Duodenal mucosa (tissue), 2 donors: ENCODE results near the gene PDPR.
"Not testable (repeated sequence)": the region's sequence is repeated elsewhere in the genome, so short reads cannot be mapped to it uniquely, and the experiment has no call there.

Experiments
- H3K27ac ChIP-seq: one replicate; pipeline ENCODE4 v1.7.0; 2013; ENCODE audit warnings: low read depth, low read length
- H3K27me3 ChIP-seq, 2 donors: one replicate each; pipeline ENCODE4 v1.7.0; 2013; ENCODE audit warnings: low read length in 2 of 2, control low read depth in 1 of 2; ENCODE audit not compliant: insufficient read depth in 2 of 2, control insufficient read depth in 1 of 2
- H3K36me3 ChIP-seq, 2 donors: one replicate each; pipeline ENCODE4 v1.7.0; 2013; ENCODE audit warnings: low read length in 2 of 2, control low read depth in 1 of 2; ENCODE audit not compliant: insufficient read depth in 2 of 2, control insufficient read depth in 1 of 2
- H3K4me1 ChIP-seq, 2 donors: one replicate each; pipeline ENCODE4 v1.7.0; 2013; ENCODE audit warnings: low read length in 2 of 2, control low read depth in 1 of 2; ENCODE audit not compliant: insufficient read depth in 2 of 2, control insufficient read depth in 1 of 2
- H3K4me3 ChIP-seq, 2 donors: one replicate each; pipeline ENCODE4 v1.7.0; 2013; ENCODE audit warnings: low read length in 2 of 2, low read depth in 1 of 2
- H3K9ac ChIP-seq, 2 donors: one replicate each; pipeline ENCODE4 v1.7.0; 2013; ENCODE audit warnings: low read length in 2 of 2, low read depth in 1 of 2
- H3K9me3 ChIP-seq, 2 donors: one replicate each; pipeline ENCODE4 v1.7.0; 2013; ENCODE audit warnings: low read length in 2 of 2, control low read depth in 1 of 2; ENCODE audit not compliant: control insufficient read depth in 1 of 2

The PDPR gene

GRCh38 chr16:70127706-70128105 lies 13.6 kb downstream of the PDPR start:
- not testable (repeated sequence) for H3K9me3 ChIP-seq, H3K27me3 ChIP-seq, H3K4me3 ChIP-seq, H3K4me1 ChIP-seq, H3K9ac ChIP-seq, H3K27ac ChIP-seq
- H3K36me3 ChIP-seq, result peaks cover 4 to 65% of the 10 kb centered on the region in 2 donors

- H3K27ac ChIP-seq, H3K27me3 ChIP-seq, H3K9me3 ChIP-seq, H3K4me1 ChIP-seq, H3K9ac ChIP-seq, H3K4me3 ChIP-seq: not testable (repeated sequence)
- peaks cover 4 to 62% of the 10 kb centered on the region in 2 donors for H3K36me3 ChIP-seq
Measured at GRCh38 chr16:70128844-70129243, 14.7 kb downstream of the PDPR start.

GRCh38 chr16:70135796-70136195 lies 21.7 kb downstream of the PDPR start:
- peaks cover 0 to 57% of the 10 kb centered on the region in 2 donors for H3K36me3 ChIP-seq
- H3K27me3 ChIP-seq, H3K27ac ChIP-seq: not testable (repeated sequence)

GRCh38 chr16:70136595-70136994 lies 22.5 kb downstream of the PDPR start:
- H3K27ac ChIP-seq, H3K9ac ChIP-seq, H3K4me1 ChIP-seq, H3K4me3 ChIP-seq, H3K9me3 ChIP-seq, H3K27me3 ChIP-seq: not testable (repeated sequence)
- H3K36me3 ChIP-seq, result peaks cover 0 to 64% of the 10 kb centered on the region in 2 donors

More at GRCh38 chr16:70135796-70136195, 21.7 kb downstream of the PDPR start:
- H3K4me3 ChIP-seq, H3K9me3 ChIP-seq, H3K4me1 ChIP-seq, H3K9ac ChIP-seq: not testable (repeated sequence)

GRCh38 chr16:70142739-70143138 lies 28.6 kb downstream of the PDPR start:
- not testable (repeated sequence) for H3K9me3 ChIP-seq
- peaks cover 3 to 65% of the 10 kb centered on the region in 2 donors for H3K36me3 ChIP-seq

GRCh38 chr16:70143231-70143895 lies 29.2 kb downstream of the PDPR start:
- H3K4me3 ChIP-seq, H3K4me1 ChIP-seq, H3K27me3 ChIP-seq, H3K27ac ChIP-seq, H3K9ac ChIP-seq, H3K9me3 ChIP-seq: not testable (repeated sequence)
- H3K36me3 ChIP-seq, result peaks cover 3 to 68% of the 10 kb centered on the region in 2 donors

More at GRCh38 chr16:70142739-70143138, 28.6 kb downstream of the PDPR start:
- not testable (repeated sequence) for H3K27ac ChIP-seq, H3K9ac ChIP-seq, H3K4me3 ChIP-seq, H3K4me1 ChIP-seq, H3K27me3 ChIP-seq

GRCh38 chr16:70147853-70148252 lies 33.7 kb downstream of the PDPR start:
- not testable (repeated sequence) for H3K9ac ChIP-seq, H3K27me3 ChIP-seq, H3K9me3 ChIP-seq, H3K4me3 ChIP-seq, H3K27ac ChIP-seq
- H3K4me1 ChIP-seq, result peaks cover 13% of the 10 kb centered on the region in 2 donors
- peaks cover 12 to 68% of the 10 kb centered on the region in 2 donors for H3K36me3 ChIP-seq

GRCh38 chr16:70148453-70148852 lies 34.3 kb downstream of the PDPR start:
- H3K9me3 ChIP-seq, H3K4me3 ChIP-seq, H3K27ac ChIP-seq, H3K27me3 ChIP-seq, H3K9ac ChIP-seq: not testable (repeated sequence)
- Histone ChIP-seq H3K36me3 (peaks cover 14 to 68% of the 10 kb centered on the region in 2 donors), H3K4me1 (peaks cover 15 to 18% of the 10 kb centered on the region in 2 donors)

- Histone ChIP-seq H3K4me1 (peaks cover 15 to 18% of the 10 kb centered on the region in 2 donors), H3K36me3 (peaks cover 14 to 68% of the 10 kb centered on the region in 2 donors)
- not testable (repeated sequence) for H3K9me3 ChIP-seq, H3K9ac ChIP-seq, H3K27me3 ChIP-seq, H3K27ac ChIP-seq, H3K4me3 ChIP-seq
Measured at GRCh38 chr16:70149296-70149695, 35.2 kb downstream of the PDPR start.

GRCh38 chr16:70151391-70151790 lies 37.3 kb downstream of the PDPR start:
- H3K27ac ChIP-seq, result no peak overlapping the region
- H3K9me3 ChIP-seq, result no peaks in the 10 kb centered on the region
- peaks cover 15 to 18% of the 10 kb centered on the region in 2 donors for H3K4me1 ChIP-seq
- no peak overlapping the region for H3K4me3 ChIP-seq
- peaks cover 17 to 80% of the 10 kb centered on the region in 2 donors for H3K36me3 ChIP-seq
- no peak overlapping the region for H3K9ac ChIP-seq
- no peaks in the 10 kb centered on the region for H3K27me3 ChIP-seq
